Hepatocyte (in vitro differentiated cells): Measurements from ENCODE around the gene ADAMTS9.

Source experiments
- EZH2 ChIP-seq: fragments of 200-600 bp; sonication (generic); IDR thresholded peaks from 2 replicates; pipeline ENCODE4 v1.6.1; 2016; ENCODE audit warnings: antibody characterized with exemption, mild to moderate bottlenecking, borderline replicate concordance
- TF ChIP-seq, protein P1 (sequence below): fragments of 200-600 bp; sonication (generic); IDR thresholded peaks from 2 replicates; pipeline ENCODE4 v1.5.1; 2016; ENCODE audit warnings: antibody characterized with exemption, mild to moderate bottlenecking; ENCODE audit not compliant: poor library complexity

DNA sequence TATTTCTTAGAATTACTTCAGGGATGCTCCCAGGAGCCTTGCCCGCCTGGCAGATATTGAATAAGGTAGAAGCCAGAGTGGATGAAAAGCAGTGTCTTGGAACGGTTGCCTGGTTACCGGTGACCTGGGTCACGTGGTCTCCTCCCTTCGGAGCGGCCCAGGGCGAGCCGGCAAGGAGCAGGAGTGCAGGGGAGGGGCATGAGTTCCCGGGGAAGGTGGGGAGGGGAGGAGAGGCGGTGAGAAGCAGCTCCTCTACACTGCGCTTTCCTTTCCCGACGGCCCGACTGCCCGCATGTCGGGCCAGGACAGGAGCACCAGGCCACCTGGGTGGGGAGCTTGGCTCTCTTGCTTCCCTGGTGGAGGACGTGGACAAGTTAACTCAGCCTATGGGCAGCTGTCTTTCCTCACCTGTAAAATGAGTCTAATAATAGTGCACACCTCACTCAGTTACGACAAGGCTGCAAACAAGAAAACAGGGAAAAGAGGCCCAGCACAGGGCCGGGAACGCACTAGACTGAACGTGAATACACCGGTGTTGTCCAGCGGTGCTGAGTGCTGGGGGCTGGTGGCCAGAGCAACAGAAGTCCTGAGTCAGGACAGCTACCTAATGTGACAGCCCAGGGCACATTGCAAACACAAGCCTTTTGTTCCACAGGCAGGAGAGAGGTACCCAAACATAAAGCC is 198.3 kb downstream of the ADAMTS9 start:
- TF ChIP-seq EZH2: no peak
- TF ChIP-seq, protein P1, sequence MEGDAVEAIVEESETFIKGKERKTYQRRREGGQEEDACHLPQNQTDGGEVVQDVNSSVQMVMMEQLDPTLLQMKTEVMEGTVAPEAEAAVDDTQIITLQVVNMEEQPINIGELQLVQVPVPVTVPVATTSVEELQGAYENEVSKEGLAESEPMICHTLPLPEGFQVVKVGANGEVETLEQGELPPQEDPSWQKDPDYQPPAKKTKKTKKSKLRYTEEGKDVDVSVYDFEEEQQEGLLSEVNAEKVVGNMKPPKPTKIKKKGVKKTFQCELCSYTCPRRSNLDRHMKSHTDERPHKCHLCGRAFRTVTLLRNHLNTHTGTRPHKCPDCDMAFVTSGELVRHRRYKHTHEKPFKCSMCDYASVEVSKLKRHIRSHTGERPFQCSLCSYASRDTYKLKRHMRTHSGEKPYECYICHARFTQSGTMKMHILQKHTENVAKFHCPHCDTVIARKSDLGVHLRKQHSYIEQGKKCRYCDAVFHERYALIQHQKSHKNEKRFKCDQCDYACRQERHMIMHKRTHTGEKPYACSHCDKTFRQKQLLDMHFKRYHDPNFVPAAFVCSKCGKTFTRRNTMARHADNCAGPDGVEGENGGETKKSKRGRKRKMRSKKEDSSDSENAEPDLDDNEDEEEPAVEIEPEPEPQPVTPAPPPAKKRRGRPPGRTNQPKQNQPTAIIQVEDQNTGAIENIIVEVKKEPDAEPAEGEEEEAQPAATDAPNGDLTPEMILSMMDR: no peak
